ENCODE data around the gene SCIMP.
"Not testable (repeated sequence)": the region's sequence is repeated elsewhere in the genome, so short reads cannot be mapped to it uniquely, and the experiment has no call there.

The SCIMP gene

GRCh38 chr17:5183410-5183793, 51.3 kb downstream of the SCIMP start:
- no peak for DNase-seq

- DNase-seq: no peak
These were observed 51.9 kb downstream of the SCIMP start for GRCh38 chr17:5182597-5183409.

GRCh38 chr17:5181509-5182305, 53.0 kb downstream of the SCIMP start:
- no peak for DNase-seq

DNA sequence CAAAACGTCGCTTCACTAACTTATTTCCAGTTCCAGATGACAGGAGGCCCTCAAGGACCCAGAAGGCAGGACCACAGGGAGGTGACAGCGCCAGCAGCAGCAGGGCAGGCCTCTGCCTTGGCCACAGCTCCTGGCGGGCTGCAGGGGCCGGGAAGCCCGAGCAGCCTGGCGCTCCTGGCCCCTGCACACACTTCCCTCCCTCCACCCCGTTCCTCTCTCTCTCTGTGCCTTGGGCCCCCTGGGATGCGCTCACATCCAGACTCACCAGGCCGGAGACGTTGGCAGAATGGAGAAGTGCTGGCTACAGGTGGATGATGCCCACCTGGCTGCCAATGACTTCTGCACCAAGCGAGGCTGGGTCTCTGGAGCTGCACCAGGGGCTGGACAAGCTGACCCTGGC, 55.7 kb downstream of the SCIMP start:
- no peak for DNase-seq

DNA sequence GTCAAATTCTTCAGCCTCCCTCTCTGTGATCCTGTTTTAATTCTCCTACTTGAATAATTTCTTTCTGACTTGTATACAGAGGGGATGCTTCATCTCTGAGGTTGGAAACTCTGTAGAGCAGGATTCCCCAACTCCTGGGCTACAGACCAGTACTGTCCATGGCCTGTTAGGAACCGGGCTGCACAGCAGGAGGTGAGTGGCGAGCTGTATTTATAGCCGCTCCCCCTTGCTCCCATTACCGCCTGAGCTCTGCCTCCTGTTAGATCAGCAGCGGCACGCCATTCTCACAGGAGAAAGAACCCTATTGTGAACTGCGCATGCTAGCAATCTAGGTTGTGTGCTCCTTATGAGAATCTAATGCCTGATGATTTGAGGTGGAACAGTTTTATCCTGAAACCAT, 59.6 kb downstream of the SCIMP start:
- not testable (repeated sequence) for DNase-seq

- DNase-seq: peak; percentile 13
These were observed 68.7 kb downstream of the SCIMP start for GRCh38 chr17:5165791-5166564.

- no peak for DNase-seq
These were observed 70.2 kb downstream of the SCIMP start for GRCh38 chr17:5164436-5164835.

GRCh38 chr17:5161793-5162192, 72.9 kb downstream of the SCIMP start:
- not testable (repeated sequence) for DNase-seq

DNA sequence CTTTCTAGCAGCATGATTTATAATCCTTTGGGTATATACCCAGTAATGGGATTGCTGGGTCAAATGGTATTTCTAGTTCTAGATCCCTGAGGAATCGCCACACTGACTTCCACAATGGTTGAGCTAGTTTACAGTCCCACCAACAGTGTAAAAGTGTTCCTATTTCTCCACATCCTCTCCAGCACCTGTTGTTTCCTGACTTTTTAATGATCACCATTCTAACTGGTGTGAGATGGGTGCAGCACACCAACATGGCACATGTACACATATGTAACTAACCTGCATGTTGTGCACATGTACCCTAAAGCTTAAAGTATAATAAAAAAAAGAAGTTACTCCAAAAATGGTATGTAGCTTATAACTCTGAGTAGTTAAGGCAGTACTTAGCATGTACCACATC, 74.0 kb downstream of the SCIMP start:
- DNase-seq: not testable (repeated sequence)
